RWPE1 (cell line): Measurements from ENCODE around the gene CEBPB.
A peak's percentile ranks its signal among the peaks of the same experiment; 100 is the strongest.

Experiments
- CTCF ChIA-PET: fragments of 350-600 bp; sonication (Branson Sonifier 250); formaldehyde crosslinking; extraction: SDS; loops from one replicate; lab custom pipeline; 2021; lab: Yijun Ruan, JAX
- POLR2A ChIA-PET: fragments of 400-600 bp; formaldehyde crosslinking; extraction: SDS; loops from one replicate; lab custom pipeline; 2020; ENCODE audit warnings: antibody characterized with exemption; ENCODE audit not compliant: low non-redundant PET; lab: Yijun Ruan, JAX
- DNase-seq: peaks from one replicate; pipeline ENCODE4 v3.0.0; 2012; ENCODE audit warnings: low spot score
- H3K27ac ChIP-seq: fragments of 450-650 bp; 2 replicates; pipeline ENCODE4 v1.5.1; 2017
- TF ChIP-seq, protein P1 (sequence below): fragments of 450-650 bp; conservative IDR thresholded peaks from 2 replicates; pipeline ENCODE4 v1.5.1; 2017; ENCODE audit warnings: low read depth, mild to moderate bottlenecking

The CEBPB gene

GRCh38 chr20:50217207-50217949 lies 26.7 kb downstream of the CEBPB start:
- no peak for DNase-seq
- POLR2A ChIA-PET: no interaction called here

GRCh38 chr20:50218987-50219435 lies 28.4 kb downstream of the CEBPB start:
- ChIA-PET POLR2A (no interaction called here), CTCF (interaction anchor here (0.7 kb wide), 1 partner anchor 21 kb away, joined by 4 read pairs; no protein-coding TSS in a partner anchor)
- no peak overlapping the region for H3K27ac ChIP-seq
- no peak for DNase-seq
- TF ChIP-seq, protein P1, sequence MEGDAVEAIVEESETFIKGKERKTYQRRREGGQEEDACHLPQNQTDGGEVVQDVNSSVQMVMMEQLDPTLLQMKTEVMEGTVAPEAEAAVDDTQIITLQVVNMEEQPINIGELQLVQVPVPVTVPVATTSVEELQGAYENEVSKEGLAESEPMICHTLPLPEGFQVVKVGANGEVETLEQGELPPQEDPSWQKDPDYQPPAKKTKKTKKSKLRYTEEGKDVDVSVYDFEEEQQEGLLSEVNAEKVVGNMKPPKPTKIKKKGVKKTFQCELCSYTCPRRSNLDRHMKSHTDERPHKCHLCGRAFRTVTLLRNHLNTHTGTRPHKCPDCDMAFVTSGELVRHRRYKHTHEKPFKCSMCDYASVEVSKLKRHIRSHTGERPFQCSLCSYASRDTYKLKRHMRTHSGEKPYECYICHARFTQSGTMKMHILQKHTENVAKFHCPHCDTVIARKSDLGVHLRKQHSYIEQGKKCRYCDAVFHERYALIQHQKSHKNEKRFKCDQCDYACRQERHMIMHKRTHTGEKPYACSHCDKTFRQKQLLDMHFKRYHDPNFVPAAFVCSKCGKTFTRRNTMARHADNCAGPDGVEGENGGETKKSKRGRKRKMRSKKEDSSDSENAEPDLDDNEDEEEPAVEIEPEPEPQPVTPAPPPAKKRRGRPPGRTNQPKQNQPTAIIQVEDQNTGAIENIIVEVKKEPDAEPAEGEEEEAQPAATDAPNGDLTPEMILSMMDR: no peak

More at GRCh38 chr20:50217207-50217949, 26.7 kb downstream of the CEBPB start:
- CTCF ChIA-PET: interaction anchor here (1.0 kb wide), 1 partner anchor 26 kb away, joined by 3 read pairs; no protein-coding TSS in a partner anchor
- no peak overlapping the region for H3K27ac ChIP-seq
- TF ChIP-seq, protein P1: no peak

DNA sequence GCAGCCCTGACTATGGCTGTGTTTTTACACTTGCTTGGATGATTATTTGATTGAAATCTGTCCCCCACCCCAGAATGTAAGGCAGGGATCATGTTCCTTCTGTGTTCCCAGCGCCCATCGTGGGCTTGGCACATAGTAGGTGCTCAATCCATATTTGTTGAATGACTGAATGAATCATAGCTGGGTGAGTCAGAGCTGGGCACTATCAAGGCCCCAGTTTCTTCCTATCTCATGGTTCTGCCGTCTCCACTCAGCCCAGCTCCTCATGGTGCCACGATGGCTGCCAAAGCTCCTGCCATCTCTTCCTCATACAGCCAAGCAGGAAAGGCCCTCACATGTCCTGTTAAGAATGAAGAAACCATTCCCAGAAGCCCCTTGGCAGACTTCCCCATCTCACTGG lies 29.0 kb downstream of the CEBPB start:
- TF ChIP-seq, protein P1: no peak
- peak overlapping the region; percentile 66; the same call in 1 of the 2 replicates for H3K27ac ChIP-seq
- ChIA-PET CTCF (no interaction called here), POLR2A (no interaction called here)
- no peak for DNase-seq

DNA sequence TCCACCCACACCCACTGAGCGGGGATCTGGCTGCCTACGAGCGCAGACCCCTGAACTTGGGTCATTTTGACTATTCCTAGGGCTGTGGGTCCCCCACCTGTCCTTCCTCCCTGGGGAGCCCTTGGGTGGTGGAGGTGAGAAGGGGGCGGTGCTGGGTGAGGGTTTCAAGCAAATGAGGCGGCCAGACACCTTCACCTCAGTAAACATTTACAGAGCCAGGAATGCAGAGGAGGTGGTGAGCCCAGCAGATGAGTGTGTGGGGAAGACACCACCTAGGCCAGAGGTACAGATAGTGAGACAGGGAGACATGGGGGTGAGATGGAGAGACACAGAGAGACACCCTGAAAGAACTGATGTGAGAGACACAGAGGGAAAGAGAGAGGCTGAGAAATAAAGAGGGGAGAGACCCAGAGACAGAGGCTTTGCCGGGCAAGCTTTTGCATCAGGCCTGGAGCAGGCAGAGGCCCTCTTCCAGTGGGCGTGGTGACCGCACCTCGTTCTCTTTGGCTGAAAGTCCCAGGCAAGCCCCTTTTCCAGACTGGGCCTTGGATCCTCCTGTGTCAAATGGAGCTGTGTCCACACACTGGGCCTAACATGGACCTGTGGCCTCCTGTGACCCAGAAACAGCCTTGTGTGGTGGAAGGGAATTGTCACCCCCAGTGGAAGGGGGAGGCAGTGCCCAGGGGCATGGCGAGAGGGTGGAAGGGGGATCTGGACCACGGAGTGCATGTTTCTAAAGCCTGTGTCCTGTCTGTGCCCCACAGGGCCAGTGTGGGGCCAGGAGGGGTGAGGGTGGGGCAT lies 29.7 kb downstream of the CEBPB start:
- POLR2A ChIA-PET: no interaction called here
- peak overlapping the region; percentile 66 for H3K27ac ChIP-seq
- CTCF ChIA-PET: interaction anchor here (0.6 to 1.6 kb wide), 3 partner anchors 23 to 201 kb away, joined by 3 to 5 read pairs (median 4); no protein-coding TSS in a partner anchor
- TF ChIP-seq, protein P1: no peak
- DNase-seq: no peak

DNA sequence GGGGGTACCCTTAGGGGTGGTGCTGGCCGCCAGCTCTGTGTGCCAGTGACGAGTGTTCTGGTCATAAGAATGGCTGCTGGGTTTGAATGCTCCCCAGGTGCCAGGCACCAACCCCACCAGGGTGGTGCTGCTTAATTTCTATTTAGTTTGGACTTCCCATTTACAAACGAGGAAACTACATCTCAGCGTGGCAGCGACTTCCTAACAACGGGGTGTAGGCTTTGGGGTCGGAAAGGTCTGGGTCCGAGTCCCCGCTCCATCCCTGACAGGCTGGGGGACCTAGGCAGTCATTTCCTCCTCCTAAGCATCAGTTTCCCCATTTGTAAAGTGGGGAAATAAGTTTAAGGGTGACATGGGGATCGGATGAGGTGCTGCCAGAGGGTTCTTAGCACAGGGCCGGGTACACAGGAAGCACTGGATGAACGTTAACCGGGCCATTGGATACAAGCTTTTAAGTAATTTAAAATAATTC lies 30.3 kb downstream of the CEBPB start:
- DNase-seq: no peak
- peak overlapping the region; percentile 66 for H3K27ac ChIP-seq

More for the DNA sequence above, 30.3 kb downstream of the CEBPB start:
- ChIA-PET POLR2A (interaction anchor here (0.5 kb wide), 1 partner anchor 18 kb away, joined by 6 read pairs; no protein-coding TSS in a partner anchor), CTCF (interaction anchor here (0.6 to 1.6 kb wide), 5 partner anchors 10 to 1330 kb away, joined by 3 to 6 read pairs (median 4); no protein-coding TSS in a partner anchor)
- TF ChIP-seq, protein P1: no peak
